Measurements from ENCODE around the gene FOXG1. TPM values are rescaled to one million over a fixed set of nuclear protein-coding genes. Genes with fewer than 3 reads are reported as not detected.

FOXG1 gene
- total and polyA plus RNA-seq, 2 of the 4 experiments (the other 2 are of a cell fraction) = not detected

DNA sequence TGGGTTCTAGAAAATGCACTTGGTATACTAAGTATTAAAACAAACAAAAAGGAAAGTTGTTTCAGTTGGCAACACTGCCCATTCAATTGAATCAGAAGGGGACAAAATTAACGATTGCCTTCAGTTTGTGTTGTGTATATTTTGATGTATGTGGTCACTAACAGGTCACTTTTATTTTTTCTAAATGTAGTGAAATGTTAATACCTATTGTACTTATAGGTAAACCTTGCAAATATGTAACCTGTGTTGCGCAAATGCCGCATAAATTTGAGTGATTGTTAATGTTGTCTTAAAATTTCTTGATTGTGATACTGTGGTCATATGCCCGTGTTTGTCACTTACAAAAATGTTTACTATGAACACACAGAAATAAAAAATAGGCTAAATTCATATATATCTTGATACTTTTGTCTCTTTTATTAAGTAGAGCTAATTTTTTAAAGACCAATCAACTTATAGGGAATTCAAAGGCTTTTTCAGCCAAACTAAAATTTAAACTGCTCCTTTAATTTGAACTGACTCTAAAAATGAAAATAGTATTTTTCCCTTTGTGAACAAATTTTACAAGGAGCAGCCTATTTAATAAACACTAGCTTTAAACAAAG lies 2.8 kb downstream of the FOXG1 start:
- Histone ChIP-seq H2AFZ (replicated peaks; ENCODE audit: low read length, poor library complexity) (no peak overlapping the region), H2BK15ac (ENCODE audit: low read depth, low read length) (no peak overlapping the region), H3K56ac (ENCODE audit: extremely low read depth, insufficient read depth, low read length) (no peak overlapping the region), H3K4me1 (ENCODE audit: control insufficient read depth, insufficient read depth, low read length) (no peaks in the 10 kb centered on the region; the same call in 1 of the 2 replicates), H3K4me3 (ENCODE audit: insufficient read depth, low read depth, low read length) (no peak overlapping the region), H4K91ac (ENCODE audit: insufficient read depth, low read depth, low read length) (no peak overlapping the region), H3K36me3 (ENCODE audit: control insufficient read depth, insufficient read depth, low read length) (no peaks in the 10 kb centered on the region), H4K8ac (ENCODE audit: low read depth in 2 of 2, low read length in 2 of 2) (no peak overlapping the region), H2AK5ac (ENCODE audit: low read depth, low read length) (no peak overlapping the region), H3K4me2 (ENCODE audit: low read depth, low read length) (no peak overlapping the region), H3K79me1 (ENCODE audit: low read depth in 1 of 2, low read length in 2 of 2) (no peaks in the 10 kb centered on the region), H2BK20ac (ENCODE audit: low read depth, low read length) (no peak overlapping the region), H3K4ac (ENCODE audit: low read depth, low read length) (no peak overlapping the region), H4K20me1 (ENCODE audit: insufficient read depth, low read length) (no peaks in the 10 kb centered on the region), H3K18ac (ENCODE audit: low read depth, low read length) (no peak overlapping the region), H4K5ac (ENCODE audit: low read depth, low read length) (no peak overlapping the region), H3K23ac (ENCODE audit: low read depth, low read length) (no peak overlapping the region), H2BK120ac (ENCODE audit: low read depth, low read length) (no peak overlapping the region), H2BK5ac (ENCODE audit: low read depth, low read length, poor library complexity, severe bottlenecking) (no peak overlapping the region), H3K9ac (ENCODE audit: low read depth, low read length) (no peak overlapping the region), H2AK9ac (replicated peaks; ENCODE audit: low read depth, low read length, poor library complexity) (no peak overlapping the region), H3K27me3 (ENCODE audit: control insufficient read depth, insufficient read depth, low read length) (peaks cover 63% of the 10 kb centered on the region), H3K14ac (replicated peaks; ENCODE audit: low read depth, low read length) (no peak overlapping the region), H3K9me1 (ENCODE audit: insufficient read depth, low read length) (no peaks in the 10 kb centered on the region), H3K9me3 (ENCODE audit: control insufficient read depth, insufficient read depth, low read length) (peaks cover 16% of the 10 kb centered on the region), H3K27ac (ENCODE audit: insufficient read depth, low read length) (no peak overlapping the region)
- BruUV-seq (replicated peaks) = no TSS peak
- DNase-seq (no peak), ATAC-seq (ENCODE audit: low read depth) (no peak)
- TF ChIP-seq SMC3 (IDR thresholded peaks at IDR 0.05; ENCODE audit: low read depth, low read length) (no peak), RAD21 (IDR thresholded peaks at IDR 0.05; ENCODE audit: low read length) (no peak), FOS (IDR thresholded peaks at IDR 0.05; ENCODE audit: low read depth, low read length) (no peak), BHLHE40 (IDR thresholded peaks at IDR 0.05; ENCODE audit: low read depth, low read length) (no peak), MAZ (IDR thresholded peaks at IDR 0.05; ENCODE audit: borderline replicate concordance, low read depth, low read length) (no peak), MAFK (IDR thresholded peaks at IDR 0.05; ENCODE audit: low read depth, low read length) (no peak), POLR2A (IDR thresholded peaks at IDR 0.05; ENCODE audit: low read depth, low read length) (no peak), CEBPB (IDR thresholded peaks at IDR 0.05; ENCODE audit: low read depth, low read length) (no peak), RCOR1 (IDR thresholded peaks at IDR 0.05; ENCODE audit: insufficient replicate concordance, low read length) (no peak), CHD1 (IDR thresholded peaks at IDR 0.05; ENCODE audit: low read depth, low read length) (no peak), MXI1 (IDR thresholded peaks at IDR 0.05; ENCODE audit: borderline replicate concordance, low read depth, low read length) (no peak)
- TF ChIP-seq, protein P1, sequence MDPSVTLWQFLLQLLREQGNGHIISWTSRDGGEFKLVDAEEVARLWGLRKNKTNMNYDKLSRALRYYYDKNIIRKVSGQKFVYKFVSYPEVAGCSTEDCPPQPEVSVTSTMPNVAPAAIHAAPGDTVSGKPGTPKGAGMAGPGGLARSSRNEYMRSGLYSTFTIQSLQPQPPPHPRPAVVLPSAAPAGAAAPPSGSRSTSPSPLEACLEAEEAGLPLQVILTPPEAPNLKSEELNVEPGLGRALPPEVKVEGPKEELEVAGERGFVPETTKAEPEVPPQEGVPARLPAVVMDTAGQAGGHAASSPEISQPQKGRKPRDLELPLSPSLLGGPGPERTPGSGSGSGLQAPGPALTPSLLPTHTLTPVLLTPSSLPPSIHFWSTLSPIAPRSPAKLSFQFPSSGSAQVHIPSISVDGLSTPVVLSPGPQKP (IDR thresholded peaks at IDR 0.05; ENCODE audit: borderline replicate concordance, low read depth, low read length) = no peak
- TF ChIP-seq, protein P2, sequence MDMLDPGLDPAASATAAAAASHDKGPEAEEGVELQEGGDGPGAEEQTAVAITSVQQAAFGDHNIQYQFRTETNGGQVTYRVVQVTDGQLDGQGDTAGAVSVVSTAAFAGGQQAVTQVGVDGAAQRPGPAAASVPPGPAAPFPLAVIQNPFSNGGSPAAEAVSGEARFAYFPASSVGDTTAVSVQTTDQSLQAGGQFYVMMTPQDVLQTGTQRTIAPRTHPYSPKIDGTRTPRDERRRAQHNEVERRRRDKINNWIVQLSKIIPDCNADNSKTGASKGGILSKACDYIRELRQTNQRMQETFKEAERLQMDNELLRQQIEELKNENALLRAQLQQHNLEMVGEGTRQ (IDR thresholded peaks at IDR 0.05; ENCODE audit: low read depth, low read length) = no peak
- in situ Hi-C loops (cut with MboI; ENCODE audit: low sequenced_read_pairs) = loop anchor here (25.0 kb wide), 1 partner anchor 1243 kb away; no protein-coding TSS in a partner anchor
- intact Hi-C loops (cut with micrococcal nuclease) = no loop called here
- CTCF ChIA-PET = interaction anchor here (0.7 kb wide), 1 partner anchor 12 kb away, joined by 4 read pairs; no protein-coding TSS in a partner anchor
- dilution Hi-C loops (cut with HindIII; ENCODE audit: low sequenced_read_pairs, unreplicated experiment) = no loop called here
- WGBS, 2 experiments (ENCODE audit: extremely low coverage in 2 of 2, insufficient read length in 1 of 2) = no CpG with 5 or more reads among the region's 4 CpGs
- POLR2A ChIA-PET (ENCODE audit: unreplicated experiment) = no interaction called here
